ENCODE data around the gene AMBRA1. TPM values are rescaled to one million over a fixed set of nuclear protein-coding genes. Genes with fewer than 3 reads are reported as not detected.
A peak's percentile ranks its signal among the peaks of the same experiment; 100 is the strongest.

The AMBRA1 gene
- total RNA-seq, 1 donor from 2014 or later: 29.4 TPM

- Histone ChIP-seq H4K20me1 (ENCODE audit: insufficient read depth, low read length) (peaks cover 78% of the 10 kb centered on the region), H3K9ac (ENCODE audit: low read length) (no peak overlapping the region), H2AFZ (ENCODE audit: low read depth, low read length) (no peak overlapping the region), H3K9me3 (ENCODE audit: insufficient read depth, low read depth, low read length) (no peaks in the 10 kb centered on the region), H3K27me3 (ENCODE audit: insufficient read depth, low read length) (no peaks in the 10 kb centered on the region), H3K27ac (ENCODE audit: low read depth, low read length) (no peak overlapping the region), H3K79me2 (ENCODE audit: insufficient read depth, low read length) (peaks cover 70% of the 10 kb centered on the region), H3K36me3 (ENCODE audit: insufficient read depth, low read length) (no peaks in the 10 kb centered on the region), H3K4me2 (ENCODE audit: low read length) (no peak overlapping the region), H3K4me1 (ENCODE audit: insufficient read depth, low read length) (peaks cover 5% of the 10 kb centered on the region), H3K4me3 (ENCODE audit: insufficient read depth, low read depth, low read length) (no peak overlapping the region)
- no peak for DNase-seq (ENCODE audit: low read depth)
- TF ChIP-seq CTCF (IDR thresholded peaks at IDR 0.05; ENCODE audit: insufficient read depth, low read depth, low read length) (no peak), EZH2 (IDR thresholded peaks at IDR 0.05; ENCODE audit: insufficient read depth, low read length) (no peak)
- H3K9me3 Mint-ChIP-seq (ENCODE audit: unreplicated experiment): no peaks in the 10 kb centered on the region
- FAIRE-seq: no peak
- peaks cover 2% of the 10 kb centered on the region for H3K36me3 Mint-ChIP-seq (ENCODE audit: low read depth, unreplicated experiment)
- H3K4me3 Mint-ChIP-seq (ENCODE audit: unreplicated experiment): no peak overlapping the region
- peaks cover 16% of the 10 kb centered on the region for H3K4me1 Mint-ChIP-seq (ENCODE audit: low read depth, unreplicated experiment)
- H3K27me3 Mint-ChIP-seq (ENCODE audit: low read depth, unreplicated experiment): no peaks in the 10 kb centered on the region
- H3K27ac Mint-ChIP-seq (ENCODE audit: unreplicated experiment): no peak overlapping the region
These were observed 28.5 kb downstream of the AMBRA1 start for GRCh38 chr11:46565232-46565840.

GRCh38 chr11:46564459-46564858 is 29.4 kb downstream of the AMBRA1 start:
- TF ChIP-seq EZH2 (IDR thresholded peaks at IDR 0.05; ENCODE audit: insufficient read depth, low read length): no peak
- TF ChIP-seq CTCF (IDR thresholded peaks at IDR 0.05; ENCODE audit: insufficient read depth, low read depth, low read length): no peak
- Histone ChIP-seq H3K9me3 (ENCODE audit: insufficient read depth, low read depth, low read length) (no peaks in the 10 kb centered on the region), H3K4me1 (ENCODE audit: insufficient read depth, low read length) (peaks cover 5% of the 10 kb centered on the region), H3K36me3 (ENCODE audit: insufficient read depth, low read length) (no peaks in the 10 kb centered on the region), H3K27ac (ENCODE audit: low read depth, low read length) (no peak overlapping the region), H3K4me3 (ENCODE audit: insufficient read depth, low read depth, low read length) (no peak overlapping the region), H2AFZ (ENCODE audit: low read depth, low read length) (no peak overlapping the region), H3K9ac (ENCODE audit: low read length) (no peak overlapping the region), H3K4me2 (ENCODE audit: low read length) (peak overlapping the region; percentile 6), H3K27me3 (ENCODE audit: insufficient read depth, low read length) (no peaks in the 10 kb centered on the region), H3K79me2 (ENCODE audit: insufficient read depth, low read length) (peaks cover 71% of the 10 kb centered on the region), H4K20me1 (ENCODE audit: insufficient read depth, low read length) (peaks cover 73% of the 10 kb centered on the region)
- no peak for FAIRE-seq
- Mint-ChIP-seq H3K36me3 (ENCODE audit: low read depth, unreplicated experiment) (peaks cover 2% of the 10 kb centered on the region), H3K4me3 (ENCODE audit: unreplicated experiment) (no peak overlapping the region), H3K27me3 (ENCODE audit: low read depth, unreplicated experiment) (no peaks in the 10 kb centered on the region), H3K9me3 (ENCODE audit: unreplicated experiment) (no peaks in the 10 kb centered on the region), H3K27ac (ENCODE audit: unreplicated experiment) (peak overlapping the region; percentile 66), H3K4me1 (ENCODE audit: low read depth, unreplicated experiment) (peaks cover 21% of the 10 kb centered on the region)
- peak; percentile 64 for DNase-seq (ENCODE audit: low read depth)

- Histone ChIP-seq H3K9me3 (ENCODE audit: insufficient read depth, low read depth, low read length) (no peaks in the 10 kb centered on the region), H3K27ac (ENCODE audit: low read depth, low read length) (no peak overlapping the region), H3K79me2 (ENCODE audit: insufficient read depth, low read length) (peaks cover 72% of the 10 kb centered on the region), H3K27me3 (ENCODE audit: insufficient read depth, low read length) (no peaks in the 10 kb centered on the region), H3K36me3 (ENCODE audit: insufficient read depth, low read length) (no peaks in the 10 kb centered on the region), H3K4me2 (ENCODE audit: low read length) (no peak overlapping the region), H4K20me1 (ENCODE audit: insufficient read depth, low read length) (peaks cover 78% of the 10 kb centered on the region), H3K4me3 (ENCODE audit: insufficient read depth, low read depth, low read length) (no peak overlapping the region), H3K9ac (ENCODE audit: low read length) (no peak overlapping the region), H2AFZ (ENCODE audit: low read depth, low read length) (no peak overlapping the region), H3K4me1 (ENCODE audit: insufficient read depth, low read length) (peaks cover 9% of the 10 kb centered on the region)
- TF ChIP-seq EZH2 (IDR thresholded peaks at IDR 0.05; ENCODE audit: insufficient read depth, low read length) (no peak), CTCF (IDR thresholded peaks at IDR 0.05; ENCODE audit: insufficient read depth, low read depth, low read length) (no peak)
- H3K9me3 Mint-ChIP-seq (ENCODE audit: unreplicated experiment): no peaks in the 10 kb centered on the region
- no peak for DNase-seq (ENCODE audit: low read depth)
- no peaks in the 10 kb centered on the region for H3K27me3 Mint-ChIP-seq (ENCODE audit: low read depth, unreplicated experiment)
- peaks cover 21% of the 10 kb centered on the region for H3K4me1 Mint-ChIP-seq (ENCODE audit: low read depth, unreplicated experiment)
- no peak overlapping the region for H3K4me3 Mint-ChIP-seq (ENCODE audit: unreplicated experiment)
- peaks cover 2% of the 10 kb centered on the region for H3K36me3 Mint-ChIP-seq (ENCODE audit: low read depth, unreplicated experiment)
- FAIRE-seq: no peak
- H3K27ac Mint-ChIP-seq (ENCODE audit: unreplicated experiment): no peak overlapping the region
These were observed 31.3 kb downstream of the AMBRA1 start for GRCh38 chr11:46562527-46562926.
